MM.1S (cell line): ENCODE measurements around the gene SULF2.
A peak's percentile ranks its signal among the peaks of the same experiment; 100 is the strongest.

Experiments
- DNase-seq: peaks from one replicate; pipeline ENCODE4 v3.0.0-alpha.2; 2015
- H2AFZ ChIP-seq: fragments of 300-600 bp; sonication (generic); 2 replicates; pipeline ENCODE4 v1.6.0; 2016; ENCODE audit warnings: antibody characterized with exemption, low read length
- H3F3A ChIP-seq: fragments of 300-600 bp; sonication (generic); 2 replicates; pipeline ENCODE4 v1.6.1; 2016; ENCODE audit warnings: mild to moderate bottlenecking, antibody characterized with exemption, low read length, moderate library complexity, mixed read lengths; ENCODE audit not compliant: insufficient read depth
- H3K27ac ChIP-seq: fragments of 300-600 bp; sonication (generic); 2 replicates; pipeline ENCODE4 v1.5.1; 2016; ENCODE audit warnings: mild to moderate bottlenecking, low read length
- H3K27me3 ChIP-seq: fragments of 300-600 bp; sonication (generic); replicated peaks from 2 replicates; pipeline ENCODE4 v1.6.0; 2016; ENCODE audit warnings: low read length; ENCODE audit not compliant: insufficient read depth
- H3K36me3 ChIP-seq: fragments of 300-600 bp; sonication (generic); replicated peaks from 2 replicates; pipeline ENCODE4 v1.6.1; 2016; ENCODE audit warnings: mild to moderate bottlenecking, low read length, mixed read lengths; ENCODE audit not compliant: insufficient read depth
- H3K4me1 ChIP-seq: fragments of 300-600 bp; sonication (generic); 2 replicates; pipeline ENCODE4 v1.6.1; 2016; ENCODE audit warnings: low read length, mixed read lengths
- H3K4me2 ChIP-seq: fragments of 300-600 bp; sonication (generic); 2 replicates; pipeline ENCODE4 v1.6.0; 2016; ENCODE audit warnings: low read depth, low read length
- H3K4me3 ChIP-seq: fragments of 300-600 bp; sonication (generic); 2 replicates; pipeline ENCODE4 v1.5.1; 2016; ENCODE audit warnings: low read length, mixed read lengths
- H3K79me2 ChIP-seq: fragments of 300-600 bp; sonication (generic); 2 replicates; pipeline ENCODE4 v1.6.1; 2016; ENCODE audit warnings: mixed run types, low read length, mixed read lengths
- H3K9ac ChIP-seq: fragments of 300-600 bp; sonication (generic); 2 replicates; pipeline ENCODE4 v1.6.1; 2016; ENCODE audit warnings: low read length, mixed read lengths
- H3K9me2 ChIP-seq: fragments of 300-600 bp; sonication (generic); replicated peaks from 2 replicates; pipeline ENCODE4 v1.6.1; 2016; ENCODE audit warnings: mild to moderate bottlenecking, low read length, mixed read lengths; ENCODE audit not compliant: insufficient read depth
- H3K9me3 ChIP-seq: fragments of 300-600 bp; sonication (generic); replicated peaks from 2 replicates; pipeline ENCODE4 v1.6.1; 2016; ENCODE audit warnings: mild to moderate bottlenecking, low read length, mixed read lengths; ENCODE audit not compliant: insufficient read depth
- H4K20me1 ChIP-seq: fragments of 300-600 bp; sonication (generic); 2 replicates; pipeline ENCODE4 v1.6.1; 2016; ENCODE audit warnings: mild to moderate bottlenecking, low read length, moderate library complexity, mixed read lengths; ENCODE audit not compliant: insufficient read depth
- EZH2 ChIP-seq: fragments of 300-600 bp; sonication (generic); optimal IDR thresholded peaks from 2 replicates; pipeline ENCODE3; 2017; ENCODE audit warnings: low read depth, mild to moderate bottlenecking, antibody characterized with exemption, low read length, mixed read lengths
- EZH2phosphoT487 ChIP-seq: fragments of 300-600 bp; sonication (generic); IDR thresholded peaks from 2 replicates; pipeline ENCODE4 v1.6.1; 2018; ENCODE audit warnings: antibody characterized with exemption, low read length
- TF ChIP-seq, protein P1 (sequence below): fragments of 300-600 bp; sonication (generic); IDR thresholded peaks from 2 replicates; pipeline ENCODE4 v1.5.1; 2016; ENCODE audit warnings: antibody characterized with exemption, low read length, mixed read lengths

SULF2 gene

DNA sequence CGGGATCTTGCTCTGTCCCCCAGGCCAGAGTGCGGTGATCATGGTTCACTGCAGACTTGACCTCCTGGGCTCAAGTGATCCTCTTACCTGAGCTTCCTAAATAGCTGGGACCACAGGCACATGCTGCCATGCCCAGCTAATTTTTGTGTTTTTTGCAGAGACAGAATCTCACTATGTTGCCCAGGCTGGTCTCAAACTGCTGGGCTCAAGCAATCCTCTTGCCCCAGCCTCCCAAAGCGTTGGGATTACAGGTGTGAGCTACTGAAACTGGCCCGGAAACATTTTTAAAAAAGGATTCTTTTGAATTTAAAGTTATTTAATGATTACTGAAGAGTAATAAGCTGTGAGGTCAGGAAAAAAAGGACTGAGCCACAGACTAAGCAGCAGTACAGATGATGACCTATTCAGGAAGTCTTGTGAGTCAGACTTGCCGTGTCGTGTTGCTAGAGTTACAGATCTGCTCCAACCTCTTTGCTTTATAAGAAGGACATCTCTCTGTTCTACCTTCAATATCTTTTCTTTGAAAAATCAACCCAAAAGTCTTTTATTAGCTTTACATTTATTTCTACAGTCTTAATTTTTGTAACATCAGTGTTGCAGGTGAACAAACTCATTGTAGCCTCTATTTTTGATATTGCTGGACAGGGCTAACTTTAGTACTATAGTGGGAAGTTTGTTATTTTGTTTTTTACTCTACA, 174.9 kb downstream of the SULF2 start:
- TF ChIP-seq EZH2phosphoT487, result no peak
- no peak for TF ChIP-seq EZH2
- TF ChIP-seq, protein P1, sequence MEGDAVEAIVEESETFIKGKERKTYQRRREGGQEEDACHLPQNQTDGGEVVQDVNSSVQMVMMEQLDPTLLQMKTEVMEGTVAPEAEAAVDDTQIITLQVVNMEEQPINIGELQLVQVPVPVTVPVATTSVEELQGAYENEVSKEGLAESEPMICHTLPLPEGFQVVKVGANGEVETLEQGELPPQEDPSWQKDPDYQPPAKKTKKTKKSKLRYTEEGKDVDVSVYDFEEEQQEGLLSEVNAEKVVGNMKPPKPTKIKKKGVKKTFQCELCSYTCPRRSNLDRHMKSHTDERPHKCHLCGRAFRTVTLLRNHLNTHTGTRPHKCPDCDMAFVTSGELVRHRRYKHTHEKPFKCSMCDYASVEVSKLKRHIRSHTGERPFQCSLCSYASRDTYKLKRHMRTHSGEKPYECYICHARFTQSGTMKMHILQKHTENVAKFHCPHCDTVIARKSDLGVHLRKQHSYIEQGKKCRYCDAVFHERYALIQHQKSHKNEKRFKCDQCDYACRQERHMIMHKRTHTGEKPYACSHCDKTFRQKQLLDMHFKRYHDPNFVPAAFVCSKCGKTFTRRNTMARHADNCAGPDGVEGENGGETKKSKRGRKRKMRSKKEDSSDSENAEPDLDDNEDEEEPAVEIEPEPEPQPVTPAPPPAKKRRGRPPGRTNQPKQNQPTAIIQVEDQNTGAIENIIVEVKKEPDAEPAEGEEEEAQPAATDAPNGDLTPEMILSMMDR, result no peak
- H3K9me2 ChIP-seq, result no peaks in the 10 kb centered on the region
- H3K4me1 ChIP-seq, result peaks cover 12% of the 10 kb centered on the region; the same call in 1 of the 2 replicates
- peak overlapping the region; percentile 22; the same call in 1 of the 2 replicates for H3K27ac ChIP-seq
- 0 out of 2 replicates have a peak, but pooled peaks cover 4% of the 10 kb centered on the region for H4K20me1 ChIP-seq
- H2AFZ ChIP-seq, result no peak overlapping the region
- peaks cover 85% of the 10 kb centered on the region for H3K79me2 ChIP-seq
- no peaks in the 10 kb centered on the region for H3K36me3 ChIP-seq
- peak; percentile 32 for DNase-seq
- no peak overlapping the region for H3K9ac ChIP-seq
- no peak overlapping the region for H3K4me2 ChIP-seq
- H3K4me3 ChIP-seq, result no peak overlapping the region
- no peaks in the 10 kb centered on the region for H3K9me3 ChIP-seq
- H3K27me3 ChIP-seq, result no peaks in the 10 kb centered on the region
- no peaks in the 10 kb centered on the region for H3F3A ChIP-seq

DNA sequence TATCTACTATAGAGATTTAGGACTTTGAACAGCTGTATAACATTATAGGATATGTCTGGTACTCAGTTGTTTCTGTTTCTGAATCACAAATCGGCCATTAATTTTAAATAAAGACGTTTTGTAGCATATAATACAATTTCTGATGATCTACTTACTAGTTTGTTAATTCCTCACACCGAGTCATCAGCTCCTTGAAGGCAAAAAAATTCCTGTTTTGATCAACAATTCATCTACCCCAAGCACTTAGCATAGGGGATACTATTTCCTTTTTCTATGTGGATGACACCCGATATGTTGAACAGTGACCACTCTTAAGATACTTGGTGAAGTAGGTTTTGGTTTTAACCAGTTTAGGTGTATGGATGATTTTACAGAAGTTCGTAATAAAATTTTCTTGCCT, 176.3 kb downstream of the SULF2 start:
- H3K27me3 ChIP-seq, result no peaks in the 10 kb centered on the region
- no peaks in the 10 kb centered on the region for H3K9me2 ChIP-seq
- no peaks in the 10 kb centered on the region for H3K36me3 ChIP-seq
- no peak overlapping the region for H3K9ac ChIP-seq
- H3K79me2 ChIP-seq, result peaks cover 84% of the 10 kb centered on the region
- peaks cover 12% of the 10 kb centered on the region; the same call in 1 of the 2 replicates for H3K4me1 ChIP-seq
- H4K20me1 ChIP-seq, result 0 out of 2 replicates have a peak, but pooled peaks cover 4% of the 10 kb centered on the region
- H3K4me2 ChIP-seq, result no peak overlapping the region
- no peak overlapping the region for H3K27ac ChIP-seq
- H3K9me3 ChIP-seq, result no peaks in the 10 kb centered on the region
- H3K4me3 ChIP-seq, result no peak overlapping the region
- DNase-seq, result no peak
- H3F3A ChIP-seq, result no peaks in the 10 kb centered on the region
- H2AFZ ChIP-seq, result no peak overlapping the region
- TF ChIP-seq, protein P1, result no peak
- TF ChIP-seq EZH2phosphoT487, result no peak
- TF ChIP-seq EZH2, result no peak
